K562 (cell line): Measurements from ENCODE around the gene ZNF37A. TPM values are rescaled to one million over a fixed set of nuclear protein-coding genes. Genes with fewer than 3 reads are reported as not detected.

Experiments used
- BDP1 ChIP-seq: IDR thresholded peaks from 3 replicates; pipeline ENCODE4 v1.6.1; 2011; ENCODE audit not compliant: insufficient read length, insufficient read depth
- CCAR2 ChIP-seq: fragments of 200-400 bp; formaldehyde crosslinking; IDR thresholded peaks from 2 replicates; pipeline ENCODE4 v1.6.1; 2017; ENCODE audit warnings: mild to moderate bottlenecking, low read depth, low read length
- EGR1 ChIP-seq: fragments of 450-650 bp; conservative IDR thresholded peaks from 2 replicates; pipeline ENCODE4 v1.6.1; 2017; ENCODE audit warnings: mild to moderate bottlenecking
- NR4A1 ChIP-seq, 2 experiments: fragments of 250-450 bp in 1 of 2; fragments of 450-650 bp in 1 of 2; sonication (Bioruptor Pico) in 1 of 2; IDR thresholded peaks; 2 replicates each; pipeline versions ENCODE4 v1.4.0 to v1.6.1; 2016 to 2020; ENCODE audit warnings: mild to moderate bottlenecking in 2 of 2, missing compliant biosample characterization in 1 of 2, missing genetic modification characterization in 1 of 2, moderate library complexity in 1 of 2
- PML ChIP-seq: IDR thresholded peaks from 2 replicates; pipeline ENCODE4 v1.6.1; 2012; ENCODE audit warnings: low read length, inconsistent platforms
- SIRT6 ChIP-seq: IDR thresholded peaks from one replicate; pipeline ENCODE4 v1.6.1; 2012; ENCODE audit warnings: low read depth, mild to moderate bottlenecking, control low read depth, inconsistent platforms, low read length, moderate library complexity
- TOE1 ChIP-seq, 2 experiments: fragments of 450-650 bp in 1 of 2; sonication (generic) in 1 of 2; formaldehyde crosslinking in 1 of 2; IDR thresholded peaks; 2 replicates each; pipeline versions ENCODE4 v1.7.1 to v1.8.0; 2016 to 2022; ENCODE audit warnings: borderline replicate concordance in 2 of 2, mild to moderate bottlenecking in 2 of 2, antibody characterized with exemption in 1 of 2, inconsistent platforms in 1 of 2, low read depth in 1 of 2, missing genetic modification reagents in 1 of 2, moderate library complexity in 1 of 2
- TSC22D4 ChIP-seq: fragments of 450-650 bp; IDR thresholded peaks from 2 replicates; pipeline ENCODE4 v1.6.1; 2016; ENCODE audit warnings: missing genetic modification characterization, missing biosample characterization, control low read depth
- ZFPM2 ChIP-seq: fragments of 250-450 bp; sonication (Bioruptor Pico); IDR thresholded peaks from 2 replicates; pipeline ENCODE4 v1.5.1; 2022; ENCODE audit warnings: mild to moderate bottlenecking
- ZNF778 ChIP-seq: fragments of 450-650 bp; formaldehyde crosslinking; IDR thresholded peaks from 2 replicates; pipeline ENCODE4 v1.4.0; 2020; ENCODE audit warnings: mild to moderate bottlenecking, moderate library complexity
- polyA plus RNA-seq, 8 experiments: library from polyadenylated mRNA; depleted of rRNA in 4 of 8; stranded (reverse) in 5 of 8; unstranded in 3 of 8; fragments of >200 nt; fragmentation: Nextera tagmentation in 2 of 8; fragmentation: Illumina TruSeq in 1 of 8; extraction: Ambion mirVana in 2 of 8; extraction: Trizol in 1 of 8; gene quantifications; 2 replicates each; pipeline versions ENCODE4 v1.2.1 to v1.2.3, GENCODE V29; 2011 to 2014; ENCODE audit warnings: inconsistent platforms in 1 of 8, missing spikeins in 1 of 8
- total RNA-seq, 7 experiments: library from RNA; depleted of rRNA in 6 of 7; stranded (reverse); fragments of >200 nt in 6 of 7; fragmentation: Illumina TruSeq in 2 of 7; extraction: Trizol in 2 of 7; gene quantifications; 2 replicates each; pipeline versions ENCODE4 v1.2.1 to v1.2.3, GENCODE V29; 2011 to 2021; ENCODE audit warnings: low replicate concordance in 1 of 7
- TF ChIP-seq, protein P1 (sequence below), 2 experiments: fragments of 450-650 bp in 1 of 2; sonication (generic) in 1 of 2; formaldehyde crosslinking in 1 of 2; IDR thresholded peaks; 2 replicates each; pipeline versions ENCODE4 v1.7.1 to v1.9.0; 2016 to 2022; ENCODE audit warnings: inconsistent platforms in 1 of 2, mild to moderate bottlenecking in 1 of 2, missing genetic modification reagents in 1 of 2
- TF ChIP-seq, protein P2 (sequence below): fragments of 250-450 bp; sonication (Bioruptor Pico); IDR thresholded peaks from 2 replicates; pipeline ENCODE4 v1.4.0; 2020

ZNF37A gene
- total and polyA plus RNA-seq, 9 of the 15 experiments (the other 6 are each of a cell fraction or from before 2014, with no cell fraction given), result 4.1 to 21.6 (median 16.4) TPM

DNA sequence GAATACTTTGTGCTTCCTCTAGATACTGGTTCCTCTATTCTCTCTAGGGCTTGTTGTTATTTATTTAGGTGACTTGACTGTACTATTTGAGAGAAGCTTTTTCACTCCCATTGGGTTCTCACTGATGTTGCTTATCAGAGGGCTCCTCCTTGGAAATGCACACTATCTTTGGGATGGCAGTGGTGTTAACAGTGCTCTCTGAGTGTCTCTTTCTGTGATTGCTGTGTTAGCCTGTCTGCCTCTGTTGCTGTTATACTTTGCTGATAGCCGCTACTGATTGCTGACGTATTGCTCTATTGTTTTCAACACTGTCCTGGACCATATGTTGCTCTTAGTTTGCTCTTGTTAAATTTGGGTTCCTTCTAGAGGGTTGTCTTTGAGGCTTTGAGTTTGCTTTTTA lies 49.0 kb upstream of the ZNF37A start (continued):
- TF ChIP-seq, protein P1, sequence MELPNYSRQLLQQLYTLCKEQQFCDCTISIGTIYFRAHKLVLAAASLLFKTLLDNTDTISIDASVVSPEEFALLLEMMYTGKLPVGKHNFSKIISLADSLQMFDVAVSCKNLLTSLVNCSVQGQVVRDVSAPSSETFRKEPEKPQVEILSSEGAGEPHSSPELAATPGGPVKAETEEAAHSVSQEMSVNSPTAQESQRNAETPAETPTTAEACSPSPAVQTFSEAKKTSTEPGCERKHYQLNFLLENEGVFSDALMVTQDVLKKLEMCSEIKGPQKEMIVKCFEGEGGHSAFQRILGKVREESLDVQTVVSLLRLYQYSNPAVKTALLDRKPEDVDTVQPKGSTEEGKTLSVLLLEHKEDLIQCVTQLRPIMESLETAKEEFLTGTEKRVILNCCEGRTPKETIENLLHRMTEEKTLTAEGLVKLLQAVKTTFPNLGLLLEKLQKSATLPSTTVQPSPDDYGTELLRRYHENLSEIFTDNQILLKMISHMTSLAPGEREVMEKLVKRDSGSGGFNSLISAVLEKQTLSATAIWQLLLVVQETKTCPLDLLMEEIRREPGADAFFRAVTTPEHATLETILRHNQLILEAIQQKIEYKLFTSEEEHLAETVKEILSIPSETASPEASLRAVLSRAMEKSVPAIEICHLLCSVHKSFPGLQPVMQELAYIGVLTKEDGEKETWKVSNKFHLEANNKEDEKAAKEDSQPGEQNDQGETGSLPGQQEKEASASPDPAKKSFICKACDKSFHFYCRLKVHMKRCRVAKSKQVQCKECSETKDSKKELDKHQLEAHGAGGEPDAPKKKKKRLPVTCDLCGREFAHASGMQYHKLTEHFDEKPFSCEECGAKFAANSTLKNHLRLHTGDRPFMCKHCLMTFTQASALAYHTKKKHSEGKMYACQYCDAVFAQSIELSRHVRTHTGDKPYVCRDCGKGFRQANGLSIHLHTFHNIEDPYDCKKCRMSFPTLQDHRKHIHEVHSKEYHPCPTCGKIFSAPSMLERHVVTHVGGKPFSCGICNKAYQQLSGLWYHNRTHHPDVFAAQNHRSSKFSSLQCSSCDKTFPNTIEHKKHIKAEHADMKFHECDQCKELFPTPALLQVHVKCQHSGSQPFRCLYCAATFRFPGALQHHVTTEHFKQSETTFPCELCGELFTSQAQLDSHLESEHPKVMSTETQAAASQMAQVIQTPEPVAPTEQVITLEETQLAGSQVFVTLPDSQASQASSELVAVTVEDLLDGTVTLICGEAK (IDR thresholded peaks at IDR 0.05), result no peak
- TF ChIP-seq, protein P1 (CRISPR knock-in tag; IDR thresholded peaks at IDR 0.05), result no peak
- TF ChIP-seq TOE1 (IDR thresholded peaks at IDR 0.05; ENCODE audit: borderline replicate concordance), result no peak
- no peak for TF ChIP-seq TOE1 (CRISPR knock-in tag; IDR thresholded peaks at IDR 0.05; ENCODE audit: borderline replicate concordance, low read depth)
- no peak for TF ChIP-seq CCAR2
- no peak for TF ChIP-seq SIRT6
- no peak for TF ChIP-seq BDP1
- no peak for TF ChIP-seq NR4A1 (CRISPR knock-in tag; IDR thresholded peaks at IDR 0.05)
- no peak for TF ChIP-seq NR4A1 (tag; IDR thresholded peaks at IDR 0.05)
- TF ChIP-seq, protein P2, sequence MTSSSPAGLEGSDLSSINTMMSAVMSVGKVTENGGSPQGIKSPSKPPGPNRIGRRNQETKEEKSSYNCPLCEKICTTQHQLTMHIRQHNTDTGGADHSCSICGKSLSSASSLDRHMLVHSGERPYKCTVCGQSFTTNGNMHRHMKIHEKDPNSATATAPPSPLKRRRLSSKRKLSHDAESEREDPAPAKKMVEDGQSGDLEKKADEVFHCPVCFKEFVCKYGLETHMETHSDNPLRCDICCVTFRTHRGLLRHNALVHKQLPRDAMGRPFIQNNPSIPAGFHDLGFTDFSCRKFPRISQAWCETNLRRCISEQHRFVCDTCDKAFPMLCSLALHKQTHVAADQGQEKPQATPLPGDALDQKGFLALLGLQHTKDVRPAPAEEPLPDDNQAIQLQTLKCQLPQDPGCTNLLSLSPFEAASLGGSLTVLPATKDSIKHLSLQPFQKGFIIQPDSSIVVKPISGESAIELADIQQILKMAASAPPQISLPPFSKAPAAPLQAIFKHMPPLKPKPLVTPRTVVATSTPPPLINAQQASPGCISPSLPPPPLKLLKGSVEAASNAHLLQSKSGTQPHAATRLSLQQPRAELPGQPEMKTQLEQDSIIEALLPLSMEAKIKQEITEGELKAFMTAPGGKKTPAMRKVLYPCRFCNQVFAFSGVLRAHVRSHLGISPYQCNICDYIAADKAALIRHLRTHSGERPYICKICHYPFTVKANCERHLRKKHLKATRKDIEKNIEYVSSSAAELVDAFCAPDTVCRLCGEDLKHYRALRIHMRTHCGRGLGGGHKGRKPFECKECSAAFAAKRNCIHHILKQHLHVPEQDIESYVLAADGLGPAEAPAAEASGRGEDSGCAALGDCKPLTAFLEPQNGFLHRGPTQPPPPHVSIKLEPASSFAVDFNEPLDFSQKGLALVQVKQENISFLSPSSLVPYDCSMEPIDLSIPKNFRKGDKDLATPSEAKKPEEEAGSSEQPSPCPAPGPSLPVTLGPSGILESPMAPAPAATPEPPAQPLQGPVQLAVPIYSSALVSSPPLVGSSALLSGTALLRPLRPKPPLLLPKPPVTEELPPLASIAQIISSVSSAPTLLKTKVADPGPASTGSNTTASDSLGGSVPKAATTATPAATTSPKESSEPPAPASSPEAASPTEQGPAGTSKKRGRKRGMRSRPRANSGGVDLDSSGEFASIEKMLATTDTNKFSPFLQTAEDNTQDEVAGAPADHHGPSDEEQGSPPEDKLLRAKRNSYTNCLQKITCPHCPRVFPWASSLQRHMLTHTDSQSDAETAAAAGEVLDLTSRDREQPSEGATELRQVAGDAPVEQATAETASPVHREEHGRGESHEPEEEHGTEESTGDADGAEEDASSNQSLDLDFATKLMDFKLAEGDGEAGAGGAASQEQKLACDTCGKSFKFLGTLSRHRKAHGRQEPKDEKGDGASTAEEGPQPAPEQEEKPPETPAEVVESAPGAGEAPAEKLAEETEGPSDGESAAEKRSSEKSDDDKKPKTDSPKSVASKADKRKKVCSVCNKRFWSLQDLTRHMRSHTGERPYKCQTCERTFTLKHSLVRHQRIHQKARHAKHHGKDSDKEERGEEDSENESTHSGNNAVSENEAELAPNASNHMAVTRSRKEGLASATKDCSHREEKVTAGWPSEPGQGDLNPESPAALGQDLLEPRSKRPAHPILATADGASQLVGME, result no peak
- TF ChIP-seq TSC22D4, result no peak
- TF ChIP-seq ZNF778 (CRISPR knock-in tag), result no peak
- no peak for TF ChIP-seq PML
- no peak for TF ChIP-seq ZFPM2 (CRISPR knock-in tag)
- no peak for TF ChIP-seq EGR1
